CMK (cell line): Measurements from ENCODE around the gene AREL1.

Experiments
- DNase-seq: peaks from one replicate; pipeline ENCODE4 v3.0.0-alpha.2; 2010; ENCODE audit warnings: low read depth

AREL1 gene

DNA sequence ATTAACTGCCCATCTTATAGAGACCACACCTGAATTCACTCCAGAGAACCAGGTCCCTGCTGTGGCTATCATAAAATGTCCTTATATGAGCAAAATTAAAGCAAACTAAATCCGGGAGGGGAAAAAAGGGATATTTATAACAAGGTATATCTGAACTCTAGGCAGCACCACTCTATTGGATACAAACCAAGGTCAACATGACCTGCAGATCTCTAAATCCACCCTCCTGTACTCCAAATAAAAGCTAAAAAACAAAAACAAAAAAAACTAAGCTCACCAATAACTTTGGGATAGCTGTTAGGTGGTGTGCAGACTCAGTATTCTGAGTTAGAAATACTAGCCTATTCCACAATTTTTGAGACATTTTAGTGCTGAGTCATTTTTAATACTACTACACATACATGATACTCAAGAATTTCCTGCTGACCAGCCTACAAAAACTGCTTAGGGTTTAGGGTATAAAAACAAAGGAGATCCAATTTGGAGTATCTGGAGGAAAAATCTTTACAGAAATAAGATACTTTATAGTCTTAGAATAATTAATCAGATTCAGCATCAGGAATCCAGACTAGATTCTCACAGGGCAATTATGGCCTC lies 54.2 kb downstream of the AREL1 start:
- no peak for DNase-seq

DNA sequence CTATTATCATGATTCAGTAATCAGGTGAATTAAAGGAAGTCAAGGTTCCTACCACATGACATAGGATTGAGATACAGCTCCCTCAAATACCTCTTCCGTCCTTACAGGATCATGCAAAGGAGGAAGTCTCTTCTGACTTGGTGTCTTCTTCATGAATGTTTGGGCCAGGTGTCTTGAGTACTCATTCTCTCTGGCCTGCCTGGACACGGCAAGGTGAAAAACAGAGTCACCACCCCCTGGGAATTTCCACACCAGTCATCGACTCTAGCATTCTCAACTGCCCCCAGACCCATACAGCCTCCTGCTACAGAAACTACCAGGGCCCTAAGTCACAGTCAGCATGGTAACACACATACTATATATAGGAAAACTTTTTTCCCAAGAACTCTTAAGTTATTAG lies 55.9 kb downstream of the AREL1 start:
- DNase-seq, result no peak

GRCh38 chr14:74655599-74656395 lies 57.1 kb downstream of the AREL1 start:
- DNase-seq, result no peak

DNA sequence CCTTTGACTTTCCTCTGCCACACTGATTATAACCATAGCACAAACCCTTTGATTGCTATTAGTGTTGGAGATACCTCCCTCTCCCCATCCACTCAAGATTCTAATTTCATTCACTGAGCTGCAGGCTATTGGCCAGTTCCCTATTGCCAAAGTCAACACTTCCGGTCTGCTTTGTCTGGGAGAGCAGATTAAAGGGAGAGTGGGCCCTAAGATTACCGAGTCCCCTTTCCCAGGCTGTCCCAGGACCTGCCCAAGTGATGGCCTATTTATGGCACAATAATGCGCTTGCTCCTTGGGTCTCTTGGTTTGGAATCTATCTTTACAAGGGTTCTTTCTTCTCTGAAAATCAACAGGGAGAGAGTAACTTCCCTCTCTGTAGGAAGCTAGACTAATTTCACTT lies 57.9 kb downstream of the AREL1 start:
- DNase-seq, result no peak

DNA sequence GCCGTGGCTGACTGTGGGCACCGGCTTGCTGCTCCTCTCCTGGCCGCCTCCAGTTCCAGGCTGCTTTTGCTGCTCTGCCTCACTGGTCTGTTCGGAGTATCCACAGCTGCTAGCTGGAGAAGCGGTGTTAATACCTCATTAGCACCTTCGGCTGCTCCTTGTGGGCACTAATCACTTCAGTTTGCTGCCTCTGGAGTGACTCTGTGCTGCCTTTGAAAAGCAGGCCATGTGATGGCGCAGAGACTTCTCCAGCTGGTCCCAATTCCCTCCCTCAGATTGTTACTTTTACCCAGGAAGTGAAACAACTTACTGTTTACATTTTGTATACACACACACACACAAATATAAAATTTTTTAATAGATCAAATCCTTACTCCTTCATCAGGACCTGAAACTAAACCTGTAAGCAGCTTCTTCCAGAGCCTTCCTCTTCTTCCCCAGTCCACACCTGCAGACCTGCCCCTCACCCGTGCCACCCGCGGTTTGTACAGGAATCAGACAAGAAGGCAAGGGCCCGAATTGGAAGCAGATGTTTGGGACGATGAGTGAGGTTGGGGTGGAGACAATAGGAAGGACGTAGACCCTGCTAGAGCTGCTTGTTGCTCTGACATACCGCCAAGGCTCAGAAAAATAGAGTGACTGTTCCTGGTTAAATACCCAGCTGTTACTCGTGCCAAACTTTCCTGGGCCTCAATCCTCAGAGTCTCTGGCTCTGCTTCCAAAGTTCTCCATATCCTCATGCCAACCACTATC lies 59.3 kb downstream of the AREL1 start:
- DNase-seq, result no peak

DNA sequence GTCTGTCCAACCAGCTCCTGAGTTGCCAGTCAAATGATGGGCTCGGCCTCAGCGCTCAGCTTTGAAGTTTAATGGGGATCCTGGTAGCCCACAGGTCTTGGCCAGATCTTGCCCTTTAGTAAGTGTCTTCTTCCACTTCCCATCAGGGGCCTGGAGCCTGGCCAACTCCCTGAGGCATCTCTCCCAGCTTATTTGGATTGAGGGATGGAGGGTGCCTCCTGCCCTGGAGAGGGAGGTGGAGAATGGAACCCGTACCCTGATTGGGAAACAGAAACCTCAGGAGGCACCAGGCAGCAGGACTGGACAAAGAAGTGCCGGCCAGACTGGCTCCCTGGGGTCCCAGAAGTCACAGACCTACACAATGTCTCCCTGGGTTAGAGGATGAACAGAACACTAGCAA lies 60.3 kb downstream of the AREL1 start:
- DNase-seq, result no peak

DNA sequence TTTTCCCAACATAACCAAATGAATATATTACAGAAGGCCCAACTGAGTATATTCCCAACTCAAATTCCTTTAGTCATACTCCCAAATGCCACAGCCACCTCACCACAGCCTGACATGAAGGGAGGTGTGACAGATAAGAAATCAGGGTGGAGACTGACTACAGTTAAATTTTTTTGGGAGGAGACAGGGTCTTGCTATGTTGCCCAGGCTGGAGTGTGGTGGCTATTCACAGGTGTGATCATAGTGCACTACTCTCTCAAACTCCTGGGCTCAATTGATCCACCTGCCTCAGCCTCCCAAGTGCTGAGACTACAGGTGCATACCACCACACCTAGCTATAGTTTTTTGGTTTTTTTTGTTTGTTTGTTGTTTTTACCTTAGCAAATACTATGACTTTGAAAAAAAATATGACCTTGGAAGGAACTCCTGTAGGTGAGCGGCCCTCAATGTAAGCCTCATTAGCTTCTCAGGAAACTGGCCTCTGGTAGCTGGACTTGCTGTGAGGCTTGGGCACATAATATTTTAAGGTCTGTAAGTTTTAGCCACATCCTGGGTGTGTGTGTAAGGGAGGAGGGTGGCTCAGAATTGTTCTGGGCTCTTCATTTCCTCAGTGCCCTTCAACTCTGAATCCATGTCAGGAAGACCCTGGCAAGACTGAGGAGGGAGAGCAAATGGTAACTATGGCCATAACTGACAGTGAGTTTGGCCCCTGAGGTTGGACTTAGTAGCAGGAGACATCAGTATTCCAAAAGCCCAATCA lies 61.8 kb downstream of the AREL1 start:
- no peak for DNase-seq

DNA sequence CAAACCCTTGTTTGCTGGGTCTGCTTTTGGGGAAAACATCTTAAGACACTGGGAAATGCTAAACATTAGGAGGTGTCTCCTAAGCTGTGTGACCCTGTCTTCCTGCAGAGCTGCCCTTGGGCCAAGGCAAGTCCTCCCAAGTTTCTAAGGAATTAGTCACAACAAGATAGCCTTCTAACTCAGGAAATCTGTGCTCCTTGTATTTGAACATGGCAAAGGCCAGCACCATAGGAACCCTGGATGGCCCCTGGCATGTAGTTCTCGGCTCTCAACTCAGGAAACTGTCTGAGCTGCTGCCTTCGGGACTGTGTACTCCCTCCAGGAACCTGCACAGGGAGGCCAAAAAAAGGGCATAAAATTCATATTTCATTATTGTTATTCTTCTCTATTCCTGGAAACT lies 63.2 kb downstream of the AREL1 start:
- no peak for DNase-seq

DNA sequence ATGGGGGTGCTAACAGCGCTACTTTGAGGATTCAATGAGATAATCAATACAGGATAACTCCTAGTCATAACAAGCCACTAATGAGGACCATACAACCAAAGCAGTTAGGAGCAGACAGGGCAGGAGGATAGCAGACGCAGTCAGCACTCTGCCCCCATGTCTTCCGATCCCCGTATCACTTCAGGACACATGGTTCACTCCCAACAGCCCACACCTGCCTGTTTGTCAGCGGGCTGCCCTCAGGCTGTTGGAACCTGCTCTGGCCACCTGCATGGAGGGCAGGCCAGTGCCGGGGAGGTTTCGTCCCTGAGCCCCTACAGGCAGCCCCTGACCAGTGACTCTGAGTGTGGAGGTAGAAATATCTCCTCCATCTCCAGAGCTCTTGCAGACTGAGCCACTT lies 63.7 kb downstream of the AREL1 start:
- no peak for DNase-seq

DNA sequence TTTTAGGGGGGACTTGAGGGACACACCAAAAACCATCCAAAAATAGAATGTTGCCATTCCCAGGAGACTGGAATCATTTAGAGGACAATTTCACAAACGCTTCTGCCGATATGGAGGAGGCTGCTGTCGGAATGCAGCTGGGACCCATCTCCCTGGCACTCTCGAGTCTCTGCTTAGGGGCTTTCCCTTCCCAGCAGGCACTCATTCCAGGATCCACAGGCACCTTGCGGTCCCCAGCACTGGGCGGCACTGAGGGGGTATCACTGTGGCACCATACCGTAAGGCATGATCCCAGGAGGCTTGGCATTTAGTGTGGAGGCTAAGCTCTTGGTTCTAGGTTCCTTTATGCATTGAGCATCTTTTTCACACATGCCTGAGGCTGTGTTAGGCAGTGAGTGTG lies 64.3 kb downstream of the AREL1 start:
- no peak for DNase-seq

DNA sequence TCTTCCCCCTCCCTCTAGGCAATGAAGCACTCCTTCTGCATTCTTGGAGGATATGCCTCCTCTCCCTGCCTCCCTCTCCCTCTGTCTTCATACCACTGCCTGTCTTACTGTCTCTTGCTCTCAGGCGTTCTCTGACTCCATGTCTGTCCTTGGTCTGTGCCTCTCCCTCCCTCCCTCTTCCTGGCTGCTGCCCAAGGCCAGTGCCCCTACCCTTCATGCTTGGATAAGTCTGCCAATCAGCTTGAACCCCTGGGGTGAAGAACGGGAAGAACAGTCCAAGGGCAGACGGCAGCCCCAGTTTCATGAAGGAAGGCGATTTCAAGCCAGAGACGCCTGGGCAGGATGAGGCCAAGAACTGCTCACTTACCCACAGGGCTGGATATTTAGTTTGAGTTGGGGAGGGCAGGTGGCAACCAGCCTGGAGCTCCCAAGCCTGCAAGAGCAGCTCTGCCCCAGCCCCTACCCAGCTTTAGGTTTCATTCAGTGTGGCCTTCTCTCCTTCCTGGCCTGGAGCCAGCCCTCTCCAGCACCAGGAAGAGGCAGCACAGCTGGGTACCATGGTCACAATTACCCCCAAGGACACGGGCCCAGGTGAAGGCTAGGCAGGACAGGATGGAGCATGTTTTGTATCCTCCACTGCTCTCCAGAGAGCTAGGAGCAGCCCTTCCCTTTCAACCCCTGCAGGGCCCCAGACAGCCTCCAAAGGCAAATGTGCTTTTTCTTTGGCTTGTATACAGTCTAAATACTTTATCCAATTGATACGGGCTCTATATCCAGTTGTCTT lies 65.0 kb downstream of the AREL1 start:
- no peak for DNase-seq

- DNase-seq, result no peak
These were observed 65.7 kb downstream of the AREL1 start for GRCh38 chr14:74647061-74647677.

DNA sequence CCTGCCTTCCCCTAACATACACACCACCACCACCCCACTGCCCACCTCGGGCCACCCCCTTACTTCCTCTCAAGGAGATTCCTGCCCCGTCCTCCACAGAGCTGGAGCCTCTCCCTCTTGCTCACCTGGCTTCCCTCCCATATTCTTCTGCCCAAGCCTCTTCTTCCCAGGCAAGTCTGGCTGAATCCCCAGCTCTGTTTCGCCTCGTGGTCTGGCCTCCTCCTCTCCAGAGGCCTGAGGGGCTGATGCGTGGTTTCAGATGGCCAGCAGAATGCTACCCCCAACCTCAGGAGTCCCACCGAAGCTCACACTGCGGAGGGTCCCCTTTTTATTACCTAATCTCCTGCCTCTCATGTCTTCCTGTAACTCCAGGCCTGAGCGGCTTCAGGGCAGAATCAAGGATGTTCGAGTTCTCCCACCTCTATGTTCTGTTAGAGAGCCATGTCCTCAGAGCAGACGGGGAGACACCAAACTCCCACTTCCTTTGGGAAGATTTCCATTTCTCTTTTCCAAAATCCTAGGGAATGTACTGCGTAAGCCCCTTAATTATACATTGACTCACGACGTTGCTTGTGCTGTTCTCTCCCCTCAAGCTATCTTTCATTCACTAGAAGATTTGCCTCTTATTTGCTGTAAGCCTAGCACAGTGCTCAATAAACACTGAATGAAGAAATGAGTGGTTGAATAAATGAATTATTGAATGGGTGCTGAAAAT lies 67.0 kb downstream of the AREL1 start:
- no peak for DNase-seq

- no peak for DNase-seq
These were observed 67.6 kb downstream of the AREL1 start for GRCh38 chr14:74645244-74645643.

- DNase-seq, result no peak
These were observed 71.1 kb downstream of the AREL1 start for GRCh38 chr14:74641601-74642391.

DNA sequence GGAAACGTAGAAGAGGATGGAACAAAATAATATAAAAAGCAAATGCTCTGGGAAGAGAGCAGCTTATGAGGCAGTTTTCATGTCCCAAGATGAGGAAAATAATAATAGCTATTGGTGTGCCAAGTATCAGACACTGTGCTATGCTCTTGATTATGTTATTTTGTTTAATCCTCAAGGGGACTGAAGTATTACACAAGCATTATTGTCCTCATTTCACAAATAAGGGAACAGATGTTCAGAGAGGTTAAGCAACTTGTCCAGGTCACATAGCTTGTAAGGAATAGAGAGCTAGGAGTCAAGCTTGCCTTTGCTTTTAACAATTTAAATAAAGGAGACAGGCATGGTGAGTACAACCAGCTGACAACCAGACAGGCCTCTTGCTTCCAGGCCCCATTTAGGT lies 73.9 kb downstream of the AREL1 start:
- DNase-seq, result no peak

- no peak for DNase-seq
These were observed 74.8 kb downstream of the AREL1 start for GRCh38 chr14:74638066-74638465.

GRCh38 chr14:74637178-74637550 lies 75.7 kb downstream of the AREL1 start:
- DNase-seq, result no peak

DNA sequence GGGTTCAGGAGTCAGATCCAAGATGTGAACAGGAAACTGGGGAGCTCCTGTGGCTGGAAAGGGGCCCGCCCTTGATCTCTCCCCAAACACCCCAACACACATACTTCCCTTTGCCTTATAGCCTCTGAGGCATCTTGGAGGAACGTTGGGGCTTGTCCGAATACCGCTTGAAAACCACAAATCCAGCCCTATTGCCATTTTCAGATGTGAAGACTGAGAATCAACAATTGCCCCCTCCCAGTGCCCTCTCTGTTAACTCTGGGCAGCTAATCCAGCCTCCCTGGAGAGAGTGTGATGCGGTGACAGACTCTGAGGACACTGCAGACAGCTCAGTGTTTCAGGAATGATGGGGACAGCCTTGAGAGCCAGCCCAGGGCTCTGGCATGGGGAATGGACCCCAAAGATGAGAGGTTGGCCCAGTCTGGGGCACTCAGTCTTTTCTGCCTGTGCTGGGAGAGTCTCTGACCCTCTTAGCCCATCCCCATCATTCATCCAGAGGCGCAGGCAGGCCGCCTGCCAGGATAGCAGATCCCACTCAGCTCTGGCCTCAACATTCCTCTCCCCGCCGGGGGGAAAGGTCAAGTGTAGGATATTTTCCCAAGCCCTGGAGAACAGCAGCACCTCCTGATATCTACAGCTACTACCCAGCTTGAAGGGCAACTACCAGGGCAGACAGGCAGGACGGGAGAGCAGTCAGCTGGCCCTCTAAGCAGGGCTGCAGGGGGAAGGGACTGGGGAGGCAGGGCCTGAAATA lies 76.3 kb downstream of the AREL1 start:
- no peak for DNase-seq
